HG02571 (cell line): Measurements from ENCODE around the gene NOTCH1.

Experiments
- ATAC-seq: cut with Tn5 transposase; IDR thresholded peaks from one replicate; pipeline ENCODE4 v1.9.1; 2021; ENCODE audit warnings: mild to moderate bottlenecking, moderate library complexity; ENCODE audit not compliant: unreplicated experiment

NOTCH1 gene

GRCh38 chr9:136518623-136519022, 27.2 kb downstream of the NOTCH1 start:
- ATAC-seq = no peak

DNA sequence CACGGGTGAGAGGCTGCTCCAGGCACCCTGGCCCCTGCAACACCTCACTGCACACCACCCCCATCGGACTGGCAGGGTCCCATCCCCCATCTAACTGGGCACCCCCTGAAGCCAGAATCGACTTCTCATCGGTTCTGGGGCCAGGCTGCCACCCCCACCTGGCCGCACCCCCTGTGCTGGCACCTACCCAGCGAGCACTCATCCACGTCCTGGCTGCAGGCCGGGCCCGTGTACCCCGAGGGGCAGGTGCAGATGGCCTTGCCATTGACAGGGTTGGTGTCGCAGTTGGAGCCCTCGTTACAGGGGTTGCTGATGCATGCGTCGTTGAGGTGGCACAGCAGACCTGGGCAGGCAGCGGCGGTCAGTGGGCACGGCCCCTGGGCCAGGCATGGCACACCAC, 27.9 kb downstream of the NOTCH1 start:
- no peak for ATAC-seq

DNA sequence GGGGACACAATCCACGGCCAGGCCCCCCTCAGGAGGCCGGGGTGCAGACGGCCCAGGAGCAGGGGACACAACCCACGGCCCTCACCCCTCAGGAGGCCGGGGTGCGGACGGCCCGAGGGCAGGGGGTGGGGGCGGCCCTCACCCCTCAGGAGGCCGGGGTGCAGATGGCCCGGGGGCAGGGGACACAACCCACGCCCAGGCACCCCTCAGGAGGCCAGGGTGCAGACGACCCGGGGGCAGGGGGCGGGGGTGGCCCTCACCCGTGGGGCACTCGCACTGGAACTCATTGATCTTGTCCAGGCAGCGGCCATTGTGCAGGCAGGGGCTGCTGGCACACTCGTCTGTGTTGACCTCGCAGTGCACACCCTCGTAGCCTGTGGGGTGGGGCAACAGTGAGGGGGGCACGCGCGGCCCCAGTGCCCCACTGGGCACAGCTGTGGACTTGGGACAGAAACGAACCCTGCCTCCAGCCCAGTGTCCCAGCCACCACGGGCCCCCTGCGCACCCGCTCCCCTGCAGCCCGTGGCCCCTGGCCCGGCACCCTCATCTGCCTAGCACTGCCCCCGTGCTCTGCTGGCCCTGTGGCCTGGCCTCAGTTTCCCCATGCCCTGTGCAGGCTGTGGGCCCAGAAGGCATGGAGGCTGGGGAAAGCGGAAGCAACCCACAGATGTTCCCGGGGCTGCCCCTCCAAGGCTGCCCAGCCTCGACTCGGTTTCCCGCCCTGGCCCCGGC, 28.7 kb downstream of the NOTCH1 start:
- ATAC-seq = no peak

DNA sequence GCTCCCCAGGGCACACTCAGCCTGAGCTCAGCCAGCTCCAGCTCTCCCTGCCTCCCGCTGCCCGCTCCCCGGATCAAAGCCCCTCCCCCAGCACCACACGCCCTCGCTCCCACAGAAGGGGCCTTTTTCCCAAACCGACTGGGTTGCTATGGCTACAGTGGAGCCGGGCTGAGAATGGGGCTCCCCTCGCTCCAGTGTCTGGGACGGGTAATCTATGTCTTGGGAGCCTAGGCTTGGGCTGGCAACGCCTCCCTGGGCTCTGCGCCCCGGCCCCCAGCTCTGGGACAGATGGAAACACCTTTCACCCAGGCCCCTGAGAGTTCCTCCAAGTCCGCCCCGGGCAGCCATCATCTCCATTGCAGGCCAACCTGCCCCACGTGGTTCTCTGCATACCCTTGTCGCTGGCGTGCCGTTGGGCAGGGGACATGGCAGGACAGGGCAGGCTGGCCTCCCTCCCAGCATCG, 29.6 kb downstream of the NOTCH1 start:
- ATAC-seq = no peak

GRCh38 chr9:136515276-136515675, 30.6 kb downstream of the NOTCH1 start:
- no peak for ATAC-seq

- ATAC-seq = no peak
Measured at GRCh38 chr9:136514022-136514714, 31.7 kb downstream of the NOTCH1 start.

GRCh38 chr9:136513191-136513590, 32.7 kb downstream of the NOTCH1 start:
- ATAC-seq = no peak

DNA sequence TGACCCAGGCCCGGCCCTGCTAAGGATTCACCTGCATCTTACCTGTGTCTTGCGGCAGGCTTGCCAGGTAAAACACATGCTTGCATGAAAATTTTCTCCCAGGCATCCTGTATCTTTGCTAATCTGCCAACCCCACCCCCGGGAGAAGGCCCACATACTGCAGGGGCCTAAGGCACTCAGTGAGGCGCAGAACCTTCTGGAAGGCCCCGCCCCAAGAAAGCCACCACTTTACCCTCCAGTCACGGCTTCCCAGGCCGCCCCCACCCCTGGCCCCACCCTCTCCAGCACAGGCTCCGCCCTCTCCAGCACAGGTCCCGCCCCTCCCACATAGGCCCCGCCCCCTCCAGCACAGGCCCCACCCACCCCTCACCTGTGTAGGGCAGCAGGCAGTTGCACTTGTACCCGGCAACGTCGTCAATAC, 33.2 kb downstream of the NOTCH1 start:
- no peak for ATAC-seq

DNA sequence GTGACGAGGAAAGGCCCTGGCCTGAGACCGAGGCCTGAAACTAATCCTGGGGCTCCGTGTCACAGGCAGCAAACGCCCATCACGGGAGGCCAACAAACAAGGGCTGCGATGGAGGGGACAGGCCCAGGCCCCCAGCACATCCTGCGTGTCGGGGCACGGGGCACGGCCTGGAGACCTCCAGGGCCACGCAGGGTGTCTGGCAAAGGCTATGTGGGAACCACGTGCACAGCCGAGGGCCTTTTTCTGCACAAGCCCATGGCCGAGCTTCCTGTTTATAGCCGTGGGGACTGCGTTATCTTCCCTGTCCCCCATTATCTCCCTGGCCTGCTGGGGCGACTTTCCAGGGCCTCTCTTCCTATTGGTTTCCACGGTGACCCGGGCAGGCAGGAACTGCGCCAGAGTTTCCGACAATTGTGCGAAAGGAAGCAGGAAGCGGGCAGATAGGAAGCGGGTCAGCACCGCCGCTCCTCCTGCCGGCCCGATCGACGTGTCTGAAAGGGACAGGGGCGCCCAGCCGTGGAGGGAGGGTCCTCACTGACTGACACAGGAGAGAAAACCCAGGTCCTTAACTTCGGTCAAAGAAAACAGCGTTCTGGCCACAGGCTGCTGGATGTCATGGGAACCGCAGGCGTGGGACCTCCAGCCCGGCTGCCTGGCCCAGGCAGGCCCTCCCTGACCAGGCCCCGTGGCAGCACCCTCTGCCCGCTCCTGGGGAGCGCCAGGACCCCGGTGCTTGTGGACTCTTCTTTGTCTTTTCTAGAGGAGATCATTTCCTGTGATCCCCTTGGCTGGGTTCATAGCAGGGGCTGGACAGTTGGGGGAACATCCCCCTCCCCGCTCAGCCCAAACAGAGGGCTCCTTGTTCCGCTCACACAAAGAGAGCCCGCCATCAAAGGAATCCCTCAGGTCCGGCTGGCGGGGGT, 33.9 kb downstream of the NOTCH1 start:
- no peak for ATAC-seq

- no peak for ATAC-seq
Measured at GRCh38 chr9:136511144-136511669, 34.6 kb downstream of the NOTCH1 start.

DNA sequence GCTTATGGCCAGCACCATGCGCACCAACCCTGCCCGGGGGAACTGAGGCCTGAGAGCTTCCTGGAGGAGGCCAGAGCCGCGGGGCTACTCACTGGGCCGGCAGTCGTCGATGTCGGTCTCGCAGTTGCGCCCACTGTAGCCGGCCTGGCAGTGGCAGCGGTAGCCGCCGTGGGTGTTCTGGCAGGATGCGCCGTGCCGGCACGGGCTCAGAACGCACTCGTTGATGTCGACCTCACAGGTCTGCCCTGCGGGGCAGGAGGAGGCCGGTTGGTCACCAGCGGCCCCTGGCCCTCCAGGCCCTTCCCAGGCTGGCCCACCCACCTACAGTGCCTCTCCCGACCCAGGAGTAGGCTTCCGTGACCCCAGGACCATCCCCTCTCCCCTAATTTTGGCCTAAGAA, 35.3 kb downstream of the NOTCH1 start:
- no peak for ATAC-seq

GRCh38 chr9:136509549-136509948, 36.3 kb downstream of the NOTCH1 start:
- no peak for ATAC-seq

- no peak for ATAC-seq
Measured at GRCh38 chr9:136508729-136509500, 36.9 kb downstream of the NOTCH1 start.

- no peak for ATAC-seq
Measured at GRCh38 chr9:136507992-136508375, 37.9 kb downstream of the NOTCH1 start.

GRCh38 chr9:136507221-136507991, 38.4 kb downstream of the NOTCH1 start:
- no peak for ATAC-seq

GRCh38 chr9:136506425-136506824, 39.4 kb downstream of the NOTCH1 start:
- no peak for ATAC-seq

GRCh38 chr9:136505406-136506403, 40.1 kb downstream of the NOTCH1 start:
- ATAC-seq = no peak
